ENCODE data around the gene CARHSP1. TPM values are rescaled to one million over a fixed set of nuclear protein-coding genes. Genes with fewer than 3 reads are reported as not detected.
"Not testable (repeated sequence)": the region's sequence is repeated elsewhere in the genome, so short reads cannot be mapped to it uniquely, and the experiment has no call there.

Gene CARHSP1
- 141 TPM for total RNA-seq

- DNase-seq (ENCODE audit: low spot score in 2 of 2) (peak; percentile 96 to 97), FAIRE-seq (no peak)
Observed at GRCh38 chr16:8868416-8869211, at the start of gene CARHSP1. Gene CARHSP1, minus strand, starts transcription at chr16:8869006. Its CDS starts 9,678 bp downstream, at chr16:8859328.

GRCh38 chr16:8917336-8917735 lies 48.5 kb upstream of the CARHSP1 start:
- FAIRE-seq; DNase-seq (ENCODE audit: low spot score in 2 of 2): not testable (repeated sequence)

GRCh38 chr16:8916541-8917225 lies 47.9 kb upstream of the CARHSP1 start:
- no peak for FAIRE-seq
- no peak for DNase-seq (ENCODE audit: low spot score in 2 of 2)

- no peak for DNase-seq (ENCODE audit: low spot score in 2 of 2)
Observed at GRCh38 chr16:8915722-8916301, 47.0 kb upstream of the CARHSP1 start.

GRCh38 chr16:8914098-8914497 lies 45.3 kb upstream of the CARHSP1 start:
- FAIRE-seq (no peak), DNase-seq (ENCODE audit: low spot score in 2 of 2) (no peak)

More at GRCh38 chr16:8915722-8916301, 47.0 kb upstream of the CARHSP1 start:
- FAIRE-seq: no peak

- DNase-seq (ENCODE audit: low spot score in 2 of 2) (no peak), FAIRE-seq (no peak)
Observed at GRCh38 chr16:8912793-8913192, 44.0 kb upstream of the CARHSP1 start.

GRCh38 chr16:8910811-8911210 lies 42.0 kb upstream of the CARHSP1 start:
- DNase-seq (ENCODE audit: low spot score in 2 of 2) (no peak), FAIRE-seq (no peak)

GRCh38 chr16:8908810-8909468 lies 40.1 kb upstream of the CARHSP1 start:
- FAIRE-seq (no peak), DNase-seq (ENCODE audit: low spot score in 2 of 2) (no peak)

GRCh38 chr16:8907096-8907495 lies 38.3 kb upstream of the CARHSP1 start:
- FAIRE-seq (no peak), DNase-seq (ENCODE audit: low spot score in 2 of 2) (no peak)

- no peak for DNase-seq (ENCODE audit: low spot score in 2 of 2)
- FAIRE-seq: no peak
Observed at GRCh38 chr16:8905795-8906591, 37.2 kb upstream of the CARHSP1 start.

- DNase-seq (ENCODE audit: low spot score in 2 of 2): no peak
- no peak for FAIRE-seq
Observed at GRCh38 chr16:8905168-8905762, 36.5 kb upstream of the CARHSP1 start.

GRCh38 chr16:8904018-8904430 lies 35.2 kb upstream of the CARHSP1 start:
- DNase-seq (ENCODE audit: low spot score in 2 of 2) (no peak), FAIRE-seq (no peak)

GRCh38 chr16:8903004-8903403 lies 34.2 kb upstream of the CARHSP1 start:
- FAIRE-seq: no peak
- no peak for DNase-seq (ENCODE audit: low spot score in 2 of 2)

GRCh38 chr16:8901320-8901861 lies 32.6 kb upstream of the CARHSP1 start:
- no peak for FAIRE-seq
- no peak for DNase-seq (ENCODE audit: low spot score in 2 of 2)

GRCh38 chr16:8900343-8900742 lies 31.5 kb upstream of the CARHSP1 start:
- no peak for DNase-seq (ENCODE audit: low spot score in 2 of 2)
- no peak for FAIRE-seq

- FAIRE-seq: no peak
- DNase-seq (ENCODE audit: low spot score in 2 of 2): no peak
Observed at GRCh38 chr16:8899709-8900317, 31.0 kb upstream of the CARHSP1 start.

GRCh38 chr16:8898660-8899318 lies 30.0 kb upstream of the CARHSP1 start:
- FAIRE-seq: no peak
- no peak for DNase-seq (ENCODE audit: low spot score in 2 of 2)

GRCh38 chr16:8894736-8895334 lies 26.0 kb upstream of the CARHSP1 start:
- FAIRE-seq (no peak), DNase-seq (ENCODE audit: low spot score in 2 of 2) (no peak)

All from frontal cortex (tissue), 4 donors.